GM23248 (cell line): Measurements from ENCODE around the gene LOXHD1. TPM values are rescaled to one million over a fixed set of nuclear protein-coding genes. Genes with fewer than 3 reads are reported as not detected.

Experiments used
- DNase-seq: peaks from one replicate; pipeline ENCODE4 v3.0.0-alpha.2; 2015
- H2AFZ ChIP-seq: fragments of 200-600 bp; sonication (generic); 2 replicates; pipeline ENCODE4 v1.6.1; 2016; ENCODE audit warnings: antibody characterized with exemption
- H3F3A ChIP-seq: fragments of 200-600 bp; sonication (generic); 2 replicates; pipeline ENCODE4 v1.6.1; 2016; ENCODE audit warnings: mild to moderate bottlenecking, antibody characterized with exemption, mixed run types; ENCODE audit not compliant: insufficient read depth
- H3K27ac ChIP-seq: fragments of 200-600 bp; sonication (generic); 2 replicates; pipeline ENCODE4 v1.5.1; 2016; ENCODE audit warnings: mild to moderate bottlenecking
- H3K27me3 ChIP-seq: fragments of 200-600 bp; sonication (generic); replicated peaks from 2 replicates; pipeline ENCODE4 v1.6.1; 2016; ENCODE audit warnings: mild to moderate bottlenecking; ENCODE audit not compliant: insufficient read depth
- H3K36me3 ChIP-seq: fragments of 200-600 bp; sonication (generic); 2 replicates; pipeline ENCODE4 v1.6.1; 2016; ENCODE audit warnings: low read depth, mild to moderate bottlenecking
- H3K4me1 ChIP-seq: fragments of 200-600 bp; sonication (generic); 2 replicates; pipeline ENCODE4 v1.6.1; 2016; ENCODE audit warnings: mild to moderate bottlenecking; ENCODE audit not compliant: insufficient read depth
- H3K4me2 ChIP-seq: fragments of 200-600 bp; sonication (generic); one replicate; pipeline ENCODE4 v1.6.1; 2016; ENCODE audit warnings: mild to moderate bottlenecking; ENCODE audit not compliant: unreplicated experiment
- H3K4me3 ChIP-seq: fragments of 200-600 bp; sonication (generic); 2 replicates; pipeline ENCODE4 v1.5.1; 2016; ENCODE audit warnings: mild to moderate bottlenecking
- H3K79me2 ChIP-seq: fragments of 200-600 bp; sonication (generic); 2 replicates; pipeline ENCODE4 v1.6.1; 2016; ENCODE audit warnings: mild to moderate bottlenecking; ENCODE audit not compliant: insufficient read depth
- H3K9ac ChIP-seq: fragments of 200-600 bp; sonication (generic); 2 replicates; pipeline ENCODE4 v1.6.1; 2016; ENCODE audit warnings: mild to moderate bottlenecking
- H3K9me2 ChIP-seq: fragments of 200-600 bp; sonication (generic); 2 replicates; pipeline ENCODE4 v1.6.1; 2016; ENCODE audit warnings: mixed run types, mild to moderate bottlenecking, moderate library complexity; ENCODE audit not compliant: insufficient read depth
- H3K9me3 ChIP-seq: fragments of 200-600 bp; sonication (generic); one replicate; pipeline ENCODE4 v1.6.1; 2017; ENCODE audit warnings: low read depth
- H4K20me1 ChIP-seq: fragments of 200-600 bp; sonication (generic); 2 replicates; pipeline ENCODE4 v1.6.0; 2016; ENCODE audit not compliant: insufficient read depth
- EZH2 ChIP-seq: fragments of 200-600 bp; sonication (generic); IDR thresholded peaks from 2 replicates; pipeline ENCODE4 v1.6.1; 2018; ENCODE audit warnings: antibody characterized with exemption, mild to moderate bottlenecking; ENCODE audit not compliant: insufficient read depth, poor library complexity, severe bottlenecking
- EZH2phosphoT487 ChIP-seq: fragments of 200-600 bp; sonication (generic); IDR thresholded peaks from 2 replicates; pipeline ENCODE4 v1.6.1; 2018; ENCODE audit warnings: antibody characterized with exemption, moderate library complexity, mild to moderate bottlenecking, low read depth; ENCODE audit not compliant: insufficient read depth
- WGBS, 2 experiments: methylation state at CpG; one replicate each; pipeline ENCODE4 v1.1.6; 2015 to 2017; ENCODE audit warnings: low lambda C conversion rate in 2 of 2, low coverage in 1 of 2; ENCODE audit errors: missing lambda C conversion rate in 2 of 2; 5-methylcytosine and 5-hydroxymethylcytosine counted together
- in situ Hi-C: fragments of 300-500 bp; cut with MboI; formaldehyde crosslinking; loops from 2 replicates; pipeline ENCODE4 v1.15.0; 2020
- polyA plus RNA-seq: library from polyadenylated mRNA; unstranded; fragments of >200 nt; fragmentation: Nextera tagmentation; extraction: Ambion mirVana; gene quantifications from 2 replicates; pipeline ENCODE4 v1.2.1, GENCODE V29; 2016
- total RNA-seq: library from RNA; depleted of rRNA; stranded (reverse); fragments of >200 nt; shearing (Covaris generic); gene quantifications from 2 replicates; pipeline ENCODE4 v1.2.3, GENCODE V29; 2014

LOXHD1 gene
- total and polyA plus RNA-seq, 2 experiments from 2014 or later = not detected

DNA sequence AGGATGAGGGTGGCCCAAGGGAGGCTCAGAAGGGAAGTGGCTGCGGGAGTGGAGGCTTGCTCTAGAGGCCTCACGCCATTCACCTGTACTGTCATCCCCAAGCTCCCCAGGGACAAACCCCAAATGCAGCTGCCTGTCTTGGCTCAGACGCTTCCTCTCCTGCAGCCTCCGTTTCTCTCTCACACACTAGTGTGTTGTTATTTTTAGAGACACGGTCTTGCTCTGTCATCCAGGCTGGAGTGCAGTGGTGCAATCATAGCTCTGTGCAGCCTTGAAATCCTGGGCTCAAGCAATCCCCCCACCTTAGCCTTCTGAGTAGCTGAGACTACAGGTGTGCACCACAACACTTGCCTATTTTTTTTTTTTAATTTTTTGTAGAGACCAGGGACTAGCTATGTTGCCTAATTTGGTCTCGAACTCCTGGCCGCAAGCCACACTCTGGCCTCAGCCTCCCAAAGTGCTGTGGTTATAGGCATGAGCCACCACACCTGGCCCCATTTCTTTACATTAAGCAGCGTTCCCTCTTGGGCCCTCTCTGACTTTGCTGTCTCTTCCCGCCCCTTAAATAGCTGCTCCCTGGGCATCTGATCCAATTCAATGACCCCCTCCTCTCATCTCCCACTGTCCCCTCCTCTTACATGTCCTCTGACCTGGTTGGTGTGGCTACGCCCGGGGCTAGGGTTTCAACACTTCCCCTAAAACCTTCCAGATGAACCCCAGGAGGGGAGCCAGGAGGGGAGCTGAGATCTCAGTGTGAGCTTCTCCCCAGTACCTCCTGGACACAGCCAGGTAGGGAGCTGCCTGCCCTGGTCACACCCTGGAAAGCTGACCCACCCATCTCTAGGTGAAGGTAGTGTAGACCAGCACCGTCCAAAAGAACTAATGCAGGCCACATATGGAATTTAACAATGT lies 24.0 kb upstream of the LOXHD1 start:
- peaks cover 5% of the 10 kb centered on the region; the same call in 1 of the 2 replicates for H3K27me3 ChIP-seq
- WGBS, 2 experiments = 35 to 39% methylated on average over 12 of the region's 12 CpGs
- no peak overlapping the region for H2AFZ ChIP-seq
- no peaks in the 10 kb centered on the region for H4K20me1 ChIP-seq
- H3K9me2 ChIP-seq = no peaks in the 10 kb centered on the region
- no peak overlapping the region for H3K9ac ChIP-seq
- DNase-seq = no peak
- TF ChIP-seq EZH2phosphoT487 = no peak
- TF ChIP-seq EZH2 = no peak
- no peak overlapping the region for H3K4me2 ChIP-seq
- no peaks in the 10 kb centered on the region for H3K9me3 ChIP-seq
- H3K4me3 ChIP-seq = no peak overlapping the region
- no peaks in the 10 kb centered on the region for H3K36me3 ChIP-seq
- H3K79me2 ChIP-seq = no peaks in the 10 kb centered on the region
- H3K4me1 ChIP-seq = no peaks in the 10 kb centered on the region
- in situ Hi-C loops = no loop called here
- H3K27ac ChIP-seq = no peak overlapping the region
- no peaks in the 10 kb centered on the region for H3F3A ChIP-seq

DNA sequence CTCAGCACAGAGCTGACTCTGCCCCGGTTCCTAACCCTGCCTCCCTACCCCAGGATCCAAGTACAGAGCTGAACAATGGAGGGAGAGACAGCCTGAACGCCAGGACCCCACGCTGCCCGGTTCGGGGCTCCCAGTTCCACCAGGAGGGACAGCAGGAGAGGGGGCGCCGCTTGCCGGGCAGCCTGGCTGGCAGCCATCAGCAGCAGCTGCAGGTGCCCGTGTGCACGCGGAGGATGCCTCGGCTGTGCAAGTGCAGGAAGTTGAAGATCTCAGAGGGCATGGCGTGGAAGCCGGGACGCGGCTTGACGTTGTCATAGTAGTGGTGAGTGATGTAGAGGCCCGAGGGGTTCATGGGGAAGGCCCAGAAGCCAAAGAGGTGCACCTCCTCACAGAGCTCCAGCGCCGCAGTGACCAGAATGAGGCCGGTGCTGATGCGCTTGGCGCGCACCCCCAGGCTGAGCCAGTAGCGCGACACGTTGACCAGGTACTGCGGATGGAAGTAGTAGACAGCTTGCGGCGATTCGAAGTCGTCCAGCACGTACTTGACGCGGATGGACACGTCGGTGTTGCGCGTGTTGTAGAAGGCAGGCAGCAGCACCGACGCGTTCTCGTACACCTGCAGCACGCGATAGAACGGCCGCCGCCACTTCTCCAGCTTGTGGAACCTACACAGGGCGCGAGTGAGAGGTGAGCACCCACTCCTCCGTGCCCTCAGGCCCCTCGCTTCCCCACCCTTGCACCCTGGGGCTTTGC lies 23.0 kb upstream of the LOXHD1 start:
- TF ChIP-seq EZH2 = no peak
- no peak for TF ChIP-seq EZH2phosphoT487
- H3K36me3 ChIP-seq = no peaks in the 10 kb centered on the region
- H3F3A ChIP-seq = no peaks in the 10 kb centered on the region
- H3K9ac ChIP-seq = no peak overlapping the region
- H3K4me1 ChIP-seq = no peaks in the 10 kb centered on the region
- no peaks in the 10 kb centered on the region for H4K20me1 ChIP-seq
- H3K79me2 ChIP-seq = no peaks in the 10 kb centered on the region
- no peak overlapping the region for H2AFZ ChIP-seq
- no peak overlapping the region for H3K27ac ChIP-seq
- no peak overlapping the region for H3K4me2 ChIP-seq
- H3K4me3 ChIP-seq = no peak overlapping the region
- no peak for DNase-seq
- H3K27me3 ChIP-seq = peaks cover 12% of the 10 kb centered on the region; the same call in 1 of the 2 replicates
- 86 to 88% methylated on average over 49 of the region's 52 CpGs for WGBS, 2 experiments
- no peaks in the 10 kb centered on the region for H3K9me3 ChIP-seq
- no peaks in the 10 kb centered on the region for H3K9me2 ChIP-seq
- in situ Hi-C loops = no loop called here

DNA sequence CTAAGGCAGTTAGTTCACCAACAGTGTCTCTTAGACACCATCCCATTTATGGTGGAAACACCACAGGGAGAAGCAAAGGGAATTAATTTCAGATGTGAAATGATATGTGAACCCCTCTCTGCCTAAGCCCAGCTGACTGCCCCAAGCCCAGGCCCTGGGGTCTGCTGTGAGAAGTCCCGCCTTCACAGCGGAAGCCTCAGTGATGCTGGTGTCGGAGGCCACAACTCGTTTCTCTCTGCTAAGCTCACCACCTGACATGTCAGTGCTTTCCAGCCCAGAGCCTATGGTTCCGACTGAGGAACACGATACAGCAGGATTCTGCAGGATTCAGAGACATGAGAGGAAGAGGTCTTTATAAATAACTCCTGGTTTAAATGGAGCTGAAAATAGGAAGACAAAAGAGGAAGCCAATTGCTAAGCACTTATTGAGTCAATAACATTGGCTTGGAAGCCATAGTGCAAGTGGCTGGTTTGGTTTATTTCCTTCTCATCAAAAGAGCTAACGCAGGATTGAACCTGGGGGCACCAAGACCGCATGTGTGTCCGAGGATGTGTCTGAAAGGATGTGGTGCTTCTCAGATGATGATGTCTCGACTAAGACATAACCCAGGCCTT lies 21.9 kb upstream of the LOXHD1 start:
- H3F3A ChIP-seq = no peaks in the 10 kb centered on the region
- no peaks in the 10 kb centered on the region for H3K79me2 ChIP-seq
- no peak for DNase-seq
- WGBS, 2 experiments = 46 to 59% methylated on average over 10 of the region's 10 CpGs
- no peak for TF ChIP-seq EZH2phosphoT487
- TF ChIP-seq EZH2 = no peak
- no peak overlapping the region for H3K27ac ChIP-seq
- H3K9me2 ChIP-seq = no peaks in the 10 kb centered on the region
- H3K4me1 ChIP-seq = no peaks in the 10 kb centered on the region
- H3K4me2 ChIP-seq = no peak overlapping the region
- no peaks in the 10 kb centered on the region for H4K20me1 ChIP-seq
- H3K4me3 ChIP-seq = no peak overlapping the region
- H2AFZ ChIP-seq = no peak overlapping the region
- in situ Hi-C loops = no loop called here
- no peaks in the 10 kb centered on the region for H3K36me3 ChIP-seq
- H3K9me3 ChIP-seq = no peaks in the 10 kb centered on the region
- no peak overlapping the region for H3K9ac ChIP-seq
- H3K27me3 ChIP-seq = peaks cover 21% of the 10 kb centered on the region; the same call in 1 of the 2 replicates

DNA sequence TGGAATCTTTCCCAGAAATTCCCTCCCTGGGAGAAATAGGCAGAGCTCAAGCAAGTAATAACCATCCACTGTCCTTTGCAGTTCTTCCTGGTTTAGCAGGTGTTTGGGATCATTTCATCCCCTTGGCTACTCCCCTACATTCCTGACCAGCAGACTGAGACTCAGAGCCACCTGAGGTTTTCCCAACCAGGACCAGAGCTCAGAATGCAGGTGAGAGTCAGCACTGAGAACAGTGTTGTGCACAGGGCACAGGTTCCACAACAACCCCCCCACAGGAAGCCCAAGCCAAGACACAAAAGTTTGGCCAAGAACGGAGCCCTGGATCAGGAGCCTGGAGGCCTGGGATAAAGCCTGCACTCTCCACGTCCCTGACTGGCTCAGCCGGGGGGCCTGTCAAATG lies 21.0 kb upstream of the LOXHD1 start:
- no peaks in the 10 kb centered on the region for H3K79me2 ChIP-seq
- no peaks in the 10 kb centered on the region for H3K9me3 ChIP-seq
- no peaks in the 10 kb centered on the region for H3F3A ChIP-seq
- no peaks in the 10 kb centered on the region for H3K4me1 ChIP-seq
- H3K4me2 ChIP-seq = no peak overlapping the region
- no peak overlapping the region for H3K27ac ChIP-seq
- WGBS, 2 experiments = 7 to 9% methylated on average over 1 to 3 of the region's 3 CpGs
- no peaks in the 10 kb centered on the region for H4K20me1 ChIP-seq
- peaks cover 22% of the 10 kb centered on the region; the same call in 1 of the 2 replicates for H3K27me3 ChIP-seq
- no peak overlapping the region for H2AFZ ChIP-seq
- no peak overlapping the region for H3K4me3 ChIP-seq
- TF ChIP-seq EZH2phosphoT487 = no peak
- TF ChIP-seq EZH2 = no peak
- H3K9ac ChIP-seq = no peak overlapping the region
- DNase-seq = no peak
- in situ Hi-C loops = no loop called here
- H3K36me3 ChIP-seq = no peaks in the 10 kb centered on the region
- no peaks in the 10 kb centered on the region for H3K9me2 ChIP-seq
